RPMI8226 (cell line): ENCODE data around the gene TAB2.
"Not testable (repeated sequence)": the region's sequence is repeated elsewhere in the genome, so short reads cannot be mapped to it uniquely, and the experiment has no call there.

Experiments used
- DNase-seq: peaks from one replicate; pipeline ENCODE4 v3.0.0-alpha.2; 2015

TAB2 gene

DNA sequence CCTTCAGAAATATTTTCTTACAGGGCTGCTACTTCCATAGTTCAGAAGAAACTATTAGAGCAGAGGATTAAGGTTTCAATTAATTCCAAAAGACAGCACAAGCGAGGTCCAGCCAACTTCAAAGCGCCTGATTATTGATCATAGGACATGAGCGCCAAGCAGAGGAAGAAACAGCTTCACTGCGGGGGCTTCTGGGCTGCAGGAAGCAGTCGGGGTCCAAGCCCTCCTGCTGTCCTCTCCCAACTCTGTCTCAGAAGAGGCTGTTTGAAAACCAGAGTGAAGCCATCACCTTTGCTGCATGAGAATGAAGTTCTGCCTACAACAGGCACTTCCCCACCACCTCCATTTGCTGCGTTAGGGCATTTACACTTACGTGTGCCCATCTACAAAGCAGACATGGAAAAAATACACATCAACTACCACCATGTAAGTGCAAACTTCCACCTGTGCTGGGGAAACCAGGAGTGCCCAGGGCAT, 106.5 kb downstream of the TAB2 start:
- DNase-seq, result no peak

DNA sequence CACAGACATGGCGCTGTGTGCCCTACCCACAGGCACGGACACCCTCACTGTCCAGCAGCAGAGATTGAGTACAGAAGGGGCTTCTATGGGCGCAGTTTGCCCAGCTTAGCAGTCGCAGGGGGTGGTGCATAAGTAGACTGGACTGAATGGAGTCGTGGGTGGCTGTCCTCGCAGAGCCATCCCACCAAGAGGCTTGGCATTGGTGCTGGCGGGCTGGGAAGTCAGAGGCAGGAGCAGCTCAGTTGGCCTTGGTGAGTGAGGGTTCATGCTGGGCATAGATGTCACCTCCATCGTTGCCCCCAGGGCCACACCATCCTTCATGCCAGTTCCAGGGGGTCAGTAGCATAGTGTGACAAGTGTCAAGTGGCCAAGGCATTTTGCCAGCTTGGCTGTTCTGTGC, 107.7 kb downstream of the TAB2 start:
- no peak for DNase-seq

DNA sequence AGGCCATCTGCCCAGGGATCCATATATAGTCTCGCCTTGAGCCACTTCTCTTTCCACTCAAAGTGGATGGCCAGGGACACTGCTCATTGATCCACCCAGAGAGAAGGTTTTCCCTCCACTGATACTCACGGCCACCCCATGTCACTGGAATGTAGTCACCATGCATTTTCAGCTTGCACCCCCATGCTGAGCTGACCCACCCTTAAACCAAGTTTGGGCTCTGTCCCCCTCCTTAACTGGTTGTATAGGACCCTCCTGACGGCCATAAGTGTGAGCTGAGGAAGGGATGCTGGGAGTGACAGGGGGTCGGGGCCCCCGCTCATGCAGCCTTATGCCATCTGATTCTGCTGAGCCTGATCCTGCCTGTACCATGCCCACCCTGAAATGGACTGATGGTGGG, 108.2 kb downstream of the TAB2 start:
- DNase-seq, result no peak

DNA sequence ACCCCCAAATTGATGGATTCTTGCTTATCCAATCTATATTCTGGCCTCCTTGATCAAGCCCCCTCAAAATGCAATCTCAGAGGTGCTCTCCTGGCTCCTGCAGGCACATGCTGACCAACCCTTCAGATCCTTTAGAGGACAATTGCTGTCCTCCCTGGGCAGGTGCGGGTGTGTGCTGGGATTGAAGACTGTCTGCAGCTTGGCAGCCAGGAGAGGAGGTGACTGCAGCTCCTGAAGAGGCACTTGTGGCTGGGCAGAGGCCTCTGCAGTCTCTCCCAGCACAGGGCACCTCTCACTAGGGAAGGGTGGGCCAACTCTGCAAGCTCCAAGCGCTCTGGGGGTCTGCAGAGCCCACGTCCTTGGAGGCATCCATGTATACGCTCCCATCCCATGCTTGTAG, 111.1 kb downstream of the TAB2 start:
- DNase-seq, result no peak

DNA sequence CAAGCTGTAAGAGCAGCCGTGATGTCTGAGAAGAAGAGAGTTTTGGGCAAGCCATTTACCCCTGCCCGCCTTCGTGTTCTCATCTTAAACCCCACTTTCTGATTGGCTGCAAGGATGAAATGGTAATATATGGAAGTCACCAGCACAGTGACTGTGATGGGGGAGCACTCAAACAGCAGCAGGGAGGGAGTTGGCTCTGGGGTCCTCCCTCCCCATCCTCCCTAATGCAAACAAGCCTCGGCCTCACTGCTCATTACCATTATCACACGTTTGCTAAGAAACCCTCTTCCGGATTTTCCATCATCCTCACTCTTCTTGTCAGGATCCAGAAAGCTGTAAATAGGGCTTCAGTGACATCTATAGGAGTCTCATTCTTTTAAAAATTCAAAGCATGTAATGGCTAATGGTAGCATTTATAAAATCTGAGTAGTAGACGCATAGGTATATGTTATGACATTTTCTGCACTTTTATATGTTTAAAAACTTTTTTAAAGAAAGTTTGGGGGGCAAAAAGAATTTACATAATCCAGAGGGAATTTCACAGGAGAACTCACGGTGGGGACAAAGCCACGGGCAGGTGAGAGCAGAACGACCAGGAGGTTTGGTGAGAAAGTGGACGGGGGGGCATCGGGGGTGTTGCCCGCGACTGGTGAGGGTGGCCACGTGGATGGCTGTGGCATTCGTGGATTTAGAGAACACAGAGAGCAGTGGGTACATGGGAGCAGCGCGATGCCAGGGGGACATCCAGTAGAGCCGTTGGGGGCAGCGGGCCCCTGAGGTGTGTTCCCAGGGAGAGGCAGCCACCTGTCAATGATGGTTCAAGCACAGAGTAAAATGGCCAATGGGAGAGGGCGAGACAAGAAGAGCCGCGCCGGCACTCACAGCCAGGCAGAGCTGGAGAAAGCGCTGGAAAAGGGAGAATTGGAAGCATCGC, 112.2 kb downstream of the TAB2 start:
- no peak for DNase-seq

DNA sequence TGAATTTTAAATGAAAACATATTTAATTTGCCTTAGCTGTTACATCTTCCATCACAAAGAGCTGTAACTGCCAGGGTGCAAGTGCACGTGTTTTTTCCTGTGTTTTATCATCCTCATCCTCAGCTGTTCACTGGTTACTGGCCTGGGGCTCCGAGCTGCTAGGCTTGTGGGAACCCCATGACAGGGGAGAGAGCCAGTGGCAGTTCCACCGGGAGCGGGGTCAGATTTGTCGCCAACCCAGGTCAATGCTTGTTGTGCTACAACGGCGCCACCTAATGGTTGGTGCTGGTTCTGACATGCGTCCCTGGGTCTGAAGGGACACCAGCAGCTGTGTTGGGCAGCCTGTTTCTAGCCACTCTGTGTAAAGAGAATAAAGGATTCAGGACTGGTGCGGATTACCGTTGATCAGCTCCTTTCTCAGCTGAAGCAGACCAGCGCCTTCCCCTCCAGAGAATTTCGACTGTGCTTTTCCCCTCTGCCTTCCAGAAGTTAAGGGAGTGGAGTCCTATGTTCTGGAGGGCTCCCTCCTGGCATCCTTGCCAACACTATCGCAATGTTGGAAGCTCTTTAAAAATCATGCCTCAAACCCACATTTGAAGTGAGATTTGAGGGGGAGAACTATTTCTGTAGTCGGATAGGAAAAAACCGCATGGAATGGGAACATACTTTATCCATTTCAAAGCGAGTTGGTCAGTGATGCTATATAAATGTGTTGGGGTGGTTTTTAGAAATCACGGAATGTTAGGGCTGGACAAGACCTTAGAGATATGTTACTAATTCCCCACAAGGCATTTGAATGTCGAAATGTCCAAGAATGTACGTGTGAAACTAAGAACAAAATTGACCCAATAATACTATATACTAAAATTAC, 114.6 kb downstream of the TAB2 start:
- DNase-seq, result peak; percentile 79

DNA sequence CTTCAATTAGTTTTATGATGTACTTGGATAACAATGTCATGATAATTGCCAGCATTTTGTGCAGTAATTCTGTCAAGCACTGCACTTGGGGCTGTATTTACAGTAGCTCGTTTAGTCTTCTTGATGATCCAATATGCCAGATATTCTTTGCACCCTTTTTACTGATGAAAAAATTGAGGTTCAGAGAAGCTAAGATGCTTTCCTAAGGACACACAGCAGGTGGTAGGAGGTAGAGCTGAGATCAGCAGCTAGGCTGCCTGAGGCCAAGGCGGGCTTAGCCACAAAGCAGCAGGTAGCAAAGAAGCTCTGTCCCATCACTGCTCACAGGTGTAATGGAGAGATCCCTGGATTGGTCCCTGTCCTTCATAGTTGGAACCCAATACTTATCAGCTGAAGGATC, 115.9 kb downstream of the TAB2 start:
- no peak for DNase-seq

DNA sequence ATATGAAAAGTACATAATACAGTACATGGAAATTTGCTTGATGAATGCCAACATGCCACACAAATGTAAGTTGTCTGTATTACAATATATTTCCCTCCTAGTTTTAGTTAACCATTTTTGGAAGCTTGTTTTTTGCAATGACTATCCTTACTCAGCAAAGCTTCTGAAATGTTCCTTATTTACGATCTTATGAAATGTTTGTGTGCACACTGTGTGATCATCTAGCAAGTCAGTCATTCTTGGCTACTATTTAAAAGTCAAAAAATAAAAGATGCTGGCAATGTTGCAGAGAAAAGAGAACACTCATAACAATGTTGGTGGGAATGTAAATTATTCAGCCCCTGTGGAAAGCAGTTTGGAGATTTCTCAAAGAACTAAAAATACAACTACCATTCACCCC, 116.4 kb downstream of the TAB2 start:
- no peak for DNase-seq

DNA sequence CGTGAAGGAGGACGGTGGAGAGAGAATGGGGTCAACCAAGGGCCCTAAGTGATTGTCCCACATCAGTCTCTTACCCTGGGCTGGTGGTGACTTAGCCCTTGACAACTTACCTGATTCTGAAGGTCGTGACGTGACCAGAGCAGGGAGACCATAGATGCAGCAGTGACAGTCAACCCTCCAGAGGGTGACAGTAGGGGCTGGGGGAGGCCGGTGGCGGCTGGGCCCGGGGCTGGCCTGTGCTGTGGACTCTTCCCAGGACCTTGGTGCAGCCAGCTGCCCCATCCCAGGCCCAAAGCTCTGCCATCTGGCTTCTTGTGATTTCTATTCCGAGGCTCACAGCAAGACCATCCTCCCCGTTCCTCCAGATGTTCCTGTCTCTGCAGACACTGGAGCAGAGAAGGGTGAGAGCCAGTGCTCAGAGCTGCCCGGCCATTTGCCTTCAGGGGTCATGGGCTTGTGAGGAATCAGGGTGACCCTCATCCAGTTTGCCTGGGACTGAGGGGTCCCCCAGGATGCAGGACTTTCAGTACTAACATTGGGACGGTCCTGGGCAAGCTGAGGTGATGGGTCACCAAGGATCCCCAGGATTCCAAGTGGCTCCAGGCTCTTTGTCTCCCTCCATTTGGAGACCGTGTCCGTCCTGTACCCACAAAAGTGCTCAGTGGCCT, 118.5 kb downstream of the TAB2 start:
- no peak for DNase-seq

DNA sequence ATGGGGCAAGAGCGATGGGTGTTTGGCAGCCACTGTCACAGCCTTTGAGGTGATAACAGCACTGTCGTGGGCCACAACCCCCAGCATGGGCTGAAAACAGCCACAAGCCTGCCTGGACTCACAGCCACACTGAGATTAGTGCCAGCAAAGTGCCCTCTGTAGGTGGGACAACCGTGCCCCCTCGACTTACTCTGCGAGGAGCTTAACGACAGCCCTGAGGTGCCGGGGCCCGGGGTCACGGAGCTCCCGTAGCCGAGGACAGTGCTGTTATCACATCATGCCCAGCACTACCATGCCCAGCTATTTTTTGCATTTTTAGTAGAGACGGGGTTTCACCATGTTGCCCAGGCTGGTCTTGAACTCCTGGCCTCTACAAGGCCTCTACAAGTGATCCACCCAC, 119.1 kb downstream of the TAB2 start:
- no peak for DNase-seq

DNA sequence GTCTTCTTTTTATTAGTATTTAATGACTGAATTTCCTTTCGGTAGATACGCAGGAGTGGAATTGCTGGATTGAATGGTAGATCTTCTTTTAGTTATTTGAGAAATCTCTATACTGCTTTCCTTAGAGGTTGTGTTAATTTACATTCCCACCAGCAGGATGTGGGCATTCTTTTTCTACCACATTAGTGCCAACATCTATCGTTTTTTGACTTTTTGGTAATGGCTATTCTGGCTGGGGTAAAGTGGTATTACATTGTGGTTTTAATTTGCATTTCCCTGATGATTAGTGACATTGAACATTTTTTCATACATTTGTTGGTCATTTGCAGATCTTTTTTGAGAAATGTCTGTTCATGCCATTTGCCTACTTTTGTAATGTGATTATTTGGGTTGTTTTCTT, 119.7 kb downstream of the TAB2 start:
- no peak for DNase-seq

DNA sequence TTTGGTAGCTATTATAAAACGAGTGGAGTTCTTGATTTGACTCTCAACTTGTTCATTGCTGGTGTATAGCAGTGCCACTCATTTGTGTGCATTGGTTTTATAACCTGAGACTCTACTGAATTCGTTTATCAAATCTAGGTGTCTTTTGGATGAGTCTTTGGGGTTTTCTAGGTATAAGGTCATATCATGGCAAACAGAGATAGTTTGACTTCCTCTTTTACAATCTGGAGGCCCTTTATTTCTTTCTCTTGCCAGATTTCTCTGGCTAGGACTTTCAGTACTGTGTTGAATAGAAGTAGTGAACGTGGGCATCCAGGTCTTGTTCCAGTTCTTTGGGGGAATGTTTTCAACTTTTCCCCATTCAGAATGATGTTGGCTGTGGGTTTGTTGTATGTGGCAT, 121.3 kb downstream of the TAB2 start:
- DNase-seq, result peak; percentile 37

DNA sequence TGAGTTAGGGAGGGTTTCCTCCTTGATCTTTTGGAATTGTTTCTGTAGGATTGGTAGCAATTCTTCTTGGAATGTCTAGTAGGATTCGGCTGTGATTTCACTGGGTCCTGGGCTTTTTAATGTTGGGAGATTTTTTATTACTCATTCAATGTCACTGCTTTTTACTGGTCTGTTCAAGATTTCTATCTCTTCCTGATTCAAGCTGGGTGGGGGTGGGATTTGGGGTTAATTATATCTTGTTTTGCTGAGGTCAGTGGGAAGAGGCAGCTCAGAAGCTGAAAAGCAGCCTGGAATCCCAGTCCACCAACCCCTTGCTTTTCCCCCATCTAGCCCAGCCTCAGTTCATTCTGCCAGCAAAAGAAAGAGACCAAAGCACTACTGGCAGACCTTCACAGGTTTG, 122.1 kb downstream of the TAB2 start:
- DNase-seq, result no peak

DNA sequence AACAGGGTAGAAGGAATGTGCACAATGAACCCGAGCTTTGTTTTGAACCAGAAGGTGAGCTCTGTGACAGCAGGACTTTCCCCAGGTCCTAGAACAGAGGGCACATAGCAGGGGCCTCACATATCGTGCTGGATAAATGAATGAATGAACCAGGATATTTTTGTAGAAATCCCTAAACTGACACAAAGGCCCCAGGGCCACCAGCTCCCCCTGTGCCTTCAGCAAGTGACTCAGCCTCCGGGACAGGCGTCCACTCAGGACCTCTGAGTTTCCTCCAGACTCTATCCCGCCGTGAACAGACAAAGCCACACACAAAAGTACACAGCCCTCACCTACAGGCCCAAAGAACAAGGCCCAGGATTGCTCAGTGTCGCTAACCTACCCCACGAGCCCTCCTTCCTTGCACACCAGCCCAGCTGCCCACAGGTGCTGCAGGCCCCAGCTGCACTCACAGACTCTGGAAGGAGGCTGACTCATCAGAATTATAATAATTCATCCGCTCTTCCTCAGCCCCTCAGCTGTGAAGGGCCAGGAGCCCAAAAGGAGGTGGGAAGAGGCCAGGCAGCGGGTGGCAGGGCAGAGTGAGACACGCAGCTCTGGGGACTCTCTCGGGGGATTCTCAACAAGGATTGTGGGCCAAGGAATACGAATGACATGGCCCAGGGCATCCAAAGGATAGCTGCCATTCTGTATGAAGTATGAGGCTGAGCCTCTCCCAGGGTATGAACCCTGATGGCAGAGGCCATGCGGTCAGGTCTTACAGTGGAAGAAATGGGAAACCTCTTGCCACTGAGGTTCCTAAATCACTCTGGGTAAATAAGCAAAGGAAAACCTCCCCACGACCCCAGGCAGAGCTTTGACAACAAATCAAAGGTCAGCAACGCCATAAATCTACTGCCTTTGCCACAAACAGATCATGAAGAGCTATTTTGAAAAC, 123.5 kb downstream of the TAB2 start:
- DNase-seq, result peak; percentile 80

DNA sequence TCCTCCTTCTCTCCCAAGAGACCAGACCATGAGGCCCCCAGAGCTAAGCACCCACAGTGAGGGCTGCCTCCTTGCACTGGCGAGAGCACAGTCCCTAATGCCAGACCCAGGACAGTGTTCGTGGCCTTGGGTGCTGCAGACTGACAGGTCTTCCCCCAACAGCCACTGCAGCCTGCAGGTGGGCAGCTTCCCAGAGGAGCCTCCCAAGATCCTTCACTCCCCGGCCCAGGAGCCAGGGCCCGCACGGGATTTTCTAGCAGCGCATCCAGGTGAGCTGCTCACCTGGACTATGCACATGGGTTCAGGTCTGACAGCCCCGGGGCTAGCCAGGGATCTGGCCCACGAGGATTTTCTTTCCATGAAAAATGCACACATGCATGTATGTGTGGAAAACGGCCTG, 124.2 kb downstream of the TAB2 start:
- DNase-seq, result no peak

DNA sequence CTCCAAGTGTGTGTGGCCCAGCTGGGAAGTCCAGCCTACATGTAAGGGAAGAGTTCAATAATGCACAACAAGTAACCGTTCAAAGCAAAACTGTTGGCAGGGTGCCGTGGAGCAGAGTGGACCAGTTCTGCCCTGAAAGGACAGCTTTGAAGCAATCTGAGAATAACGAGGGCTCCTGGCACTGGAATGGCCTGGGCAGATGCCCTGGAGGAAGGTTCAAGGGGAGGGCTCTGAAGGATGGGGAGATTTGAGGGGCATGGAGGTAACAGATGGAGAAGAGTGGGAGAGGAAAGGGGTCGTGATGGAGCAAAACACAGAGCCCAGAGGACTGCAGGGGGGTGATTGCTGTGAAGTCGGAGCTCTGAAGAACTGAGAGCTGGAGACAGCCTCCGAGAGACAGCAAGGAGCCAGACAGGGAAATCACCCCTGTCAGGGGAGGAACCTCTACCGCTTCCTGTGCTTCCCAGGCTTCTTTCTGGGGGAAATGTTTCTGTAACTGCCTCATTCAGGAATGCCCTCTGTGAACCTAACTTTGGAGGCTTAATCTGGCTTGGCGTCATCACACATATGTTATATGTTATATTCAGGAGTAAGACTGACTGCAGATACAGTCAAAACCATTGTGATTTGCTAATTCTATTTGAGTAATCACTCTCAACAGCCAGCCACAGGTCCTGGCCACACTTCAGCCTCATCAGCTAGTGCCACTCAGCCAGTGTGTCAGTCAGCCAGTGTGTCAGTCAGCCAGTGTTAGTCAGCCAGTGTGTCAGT, 126.1 kb downstream of the TAB2 start:
- DNase-seq, result no peak

DNA sequence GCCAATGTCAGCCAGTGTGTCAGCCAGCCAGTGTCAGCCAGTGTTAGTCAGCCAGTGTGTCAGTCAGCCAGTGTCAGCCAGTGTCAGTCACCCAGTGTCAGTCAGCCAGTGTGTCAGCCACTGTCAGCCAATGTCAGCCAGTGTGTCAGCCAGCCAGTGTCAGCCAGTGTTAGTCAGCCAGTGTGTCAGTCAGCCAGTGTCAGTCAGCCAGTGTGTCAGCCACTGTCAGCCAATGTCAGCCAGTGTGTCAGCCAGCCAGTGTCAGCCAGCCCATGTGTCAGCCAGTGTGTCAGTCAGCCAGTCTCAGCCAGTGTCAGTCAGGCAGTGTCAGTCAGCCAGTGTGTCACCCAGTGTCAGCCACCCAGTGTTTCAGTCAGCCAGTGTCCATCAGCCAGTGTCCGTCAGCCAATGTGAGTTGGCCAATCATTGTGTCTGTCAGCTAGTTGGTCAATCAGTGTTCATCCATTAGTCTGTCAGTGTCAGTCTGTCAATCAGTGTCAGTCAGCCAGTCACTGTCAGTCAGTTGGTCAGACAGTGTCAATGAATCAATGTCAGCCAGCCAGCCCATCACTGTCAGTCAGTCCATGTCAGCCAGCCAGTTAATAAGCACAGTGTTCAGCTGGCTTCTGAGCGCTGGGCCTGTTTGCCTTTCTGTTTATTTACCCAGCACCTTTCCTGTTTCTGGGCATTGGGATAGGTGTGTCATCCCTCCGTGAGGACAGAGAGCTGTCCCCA, 127.0 kb downstream of the TAB2 start:
- DNase-seq, result not testable (repeated sequence)

DNA sequence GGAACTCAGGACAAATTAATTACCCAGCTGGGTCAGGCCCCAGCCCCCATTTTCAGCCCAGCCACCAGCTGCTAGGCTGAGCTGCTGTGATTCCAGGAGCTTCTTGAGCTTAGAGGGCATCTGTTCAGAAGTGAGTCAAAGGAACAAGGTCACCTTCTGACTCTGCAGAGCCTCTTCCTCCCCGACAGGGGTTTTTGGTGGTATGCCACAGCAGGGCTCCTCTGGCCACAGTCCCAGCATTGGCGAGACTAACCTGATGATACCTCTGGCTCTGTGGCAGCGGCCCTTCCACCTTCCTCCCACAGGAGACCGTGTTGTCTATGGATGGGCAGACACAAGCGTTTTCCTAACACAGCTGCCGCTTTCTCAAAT, 127.6 kb downstream of the TAB2 start:
- DNase-seq, result no peak

DNA sequence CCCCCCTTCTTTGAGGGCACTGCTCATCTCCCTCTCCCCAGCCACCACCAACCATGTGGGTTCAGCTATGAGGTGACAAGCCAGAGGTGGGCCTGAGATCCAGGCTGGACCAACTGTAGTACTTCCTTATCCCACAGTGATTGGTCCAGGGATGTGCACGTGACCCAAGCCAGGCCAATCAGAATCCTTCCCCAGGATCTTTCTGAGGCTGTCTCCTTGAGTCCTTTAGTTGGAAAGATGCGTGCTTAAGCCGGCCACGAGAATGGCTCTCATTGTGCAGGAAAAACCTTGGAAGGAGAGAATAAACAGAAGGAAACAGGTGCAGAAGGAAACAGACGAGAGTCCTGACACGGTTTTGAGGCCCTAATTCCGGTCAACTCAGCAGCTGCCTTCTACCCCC, 128.1 kb downstream of the TAB2 start:
- no peak for DNase-seq

DNA sequence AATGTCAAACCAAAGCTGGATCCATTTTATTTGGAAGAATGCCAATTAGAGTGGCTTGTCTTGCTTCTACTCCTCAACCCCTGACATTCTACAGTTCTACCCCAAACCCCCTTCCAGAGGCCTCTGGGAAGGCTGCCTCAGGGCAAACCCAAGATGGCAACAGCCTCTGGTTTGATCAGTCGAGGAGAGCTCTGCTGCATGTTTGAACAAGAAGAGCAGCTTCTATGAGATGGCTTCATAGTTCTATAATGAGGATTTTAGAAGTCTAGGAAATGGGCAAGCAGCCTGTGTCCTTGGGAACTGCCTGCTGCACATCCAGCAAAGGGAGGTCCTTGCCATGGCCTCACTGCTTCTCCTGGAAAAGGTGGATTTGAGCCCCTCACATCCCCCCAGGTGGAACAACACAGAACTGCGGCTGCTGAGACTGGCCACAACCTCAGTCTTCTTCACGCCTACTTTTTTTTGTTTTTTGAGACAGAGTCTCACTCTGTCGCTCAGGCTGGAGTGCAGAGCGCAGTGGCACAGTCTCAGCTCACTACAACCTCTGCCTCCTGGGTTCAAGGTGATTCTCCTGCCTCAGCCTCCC, 129.4 kb downstream of the TAB2 start:
- no peak for DNase-seq
